ENCODE data around the gene SOCS7.

The SOCS7 gene

GRCh38 chr17:38419508-38419981 lies 67.9 kb downstream of the SOCS7 start:
- no peak for DNase-seq (ENCODE audit: extremely low read depth in 1 of 2, low read depth in 1 of 2)

- no peak for DNase-seq (ENCODE audit: extremely low read depth in 1 of 2, low read depth in 1 of 2)
Measured at GRCh38 chr17:38420518-38420917, 68.9 kb downstream of the SOCS7 start.

DNA sequence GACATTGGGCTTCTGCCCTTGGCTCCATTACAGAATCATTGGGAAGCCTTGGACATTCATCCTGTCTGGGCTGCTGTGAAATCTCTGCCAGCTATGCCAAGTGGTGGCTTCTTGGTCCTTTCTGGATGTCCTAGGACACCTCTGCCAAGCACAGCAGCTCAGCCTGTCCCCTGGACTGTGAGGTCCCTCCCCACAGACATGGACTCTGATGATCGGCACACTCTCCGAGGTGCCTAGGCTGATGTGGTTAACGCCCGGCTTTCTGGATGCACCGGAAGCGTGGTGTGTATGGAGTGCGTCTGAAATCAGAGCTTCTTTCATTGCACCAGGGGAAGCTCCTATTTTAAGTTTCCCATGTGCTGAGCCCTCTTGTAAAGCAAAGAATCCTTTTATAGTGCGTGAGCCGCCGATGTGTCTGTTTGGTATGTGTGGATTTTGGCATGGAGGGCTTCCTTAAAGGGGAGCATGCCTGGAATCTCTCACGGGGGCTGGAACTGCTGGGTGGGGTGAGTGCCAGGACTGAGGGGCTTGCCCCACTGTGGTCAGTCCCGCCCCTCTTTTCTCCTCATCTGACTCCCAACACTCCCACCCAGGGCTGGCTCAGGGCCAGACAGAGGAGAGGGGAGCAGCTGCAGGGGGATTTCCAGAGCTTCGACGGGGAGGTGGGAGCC lies 69.7 kb downstream of the SOCS7 start:
- no peak for DNase-seq (ENCODE audit: extremely low read depth in 1 of 2, low read depth in 1 of 2)

- DNase-seq (ENCODE audit: extremely low read depth in 1 of 2, low read depth in 1 of 2): no peak
Measured at GRCh38 chr17:38421871-38422827, 70.5 kb downstream of the SOCS7 start.

DNA sequence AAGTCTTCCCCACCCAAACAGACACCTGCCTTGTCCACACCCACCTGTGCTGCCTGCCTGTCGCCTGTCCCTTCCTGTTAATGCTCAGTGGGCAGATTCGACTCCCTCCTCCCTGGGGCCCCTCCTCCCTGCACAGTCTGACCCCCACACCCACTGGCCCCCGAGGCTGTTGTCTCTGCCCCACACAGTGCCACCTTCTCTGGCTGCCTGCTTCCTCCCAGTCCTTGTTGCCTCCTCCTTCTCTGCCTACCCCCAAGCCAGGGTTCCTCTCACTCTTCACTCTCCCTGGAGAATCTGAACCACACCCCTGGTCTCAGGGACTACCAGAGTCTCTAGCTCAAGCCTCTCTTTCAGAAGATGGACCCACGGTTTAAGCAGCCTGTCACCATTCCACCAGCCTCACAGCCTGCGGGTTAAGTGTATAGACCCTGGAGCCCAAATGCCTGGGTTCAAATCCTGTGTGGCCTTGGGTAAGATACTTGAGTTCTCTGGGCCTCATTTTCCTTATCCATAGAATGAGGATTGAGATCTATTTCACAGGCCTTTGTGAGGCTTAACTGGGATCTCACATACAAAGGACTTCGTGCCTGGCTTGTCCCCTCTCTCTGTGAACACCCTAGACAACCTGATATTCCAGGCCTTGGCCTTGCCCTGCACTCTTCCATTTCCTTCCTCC lies 72.8 kb downstream of the SOCS7 start:
- DNase-seq (ENCODE audit: extremely low read depth in 1 of 2, low read depth in 1 of 2): no peak

DNA sequence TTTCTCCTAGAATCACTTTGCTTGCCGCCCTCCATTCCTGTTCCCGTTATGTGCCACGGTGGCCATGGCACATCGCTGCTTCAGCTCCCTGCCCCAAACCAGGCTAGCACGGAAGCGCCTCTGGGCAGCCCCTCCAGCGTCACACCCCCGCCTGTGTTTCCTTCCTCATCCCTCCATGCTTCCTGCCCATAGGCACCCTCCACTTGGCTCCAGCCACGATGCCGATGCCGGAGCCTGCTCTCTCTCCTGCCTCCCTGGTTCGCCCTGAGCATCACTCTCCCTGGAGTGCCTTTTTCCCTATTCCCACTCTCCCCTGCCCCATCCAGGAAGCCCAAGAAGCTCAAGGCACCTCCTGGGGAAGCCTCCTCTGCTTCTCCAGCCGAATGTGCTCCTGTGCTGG lies 73.4 kb downstream of the SOCS7 start:
- no peak for DNase-seq (ENCODE audit: extremely low read depth in 1 of 2, low read depth in 1 of 2)

- DNase-seq (ENCODE audit: extremely low read depth in 1 of 2, low read depth in 1 of 2): no peak
Measured at GRCh38 chr17:38425744-38426143, 74.1 kb downstream of the SOCS7 start.

GRCh38 chr17:38426441-38426840 lies 74.8 kb downstream of the SOCS7 start:
- DNase-seq (ENCODE audit: extremely low read depth in 1 of 2, low read depth in 1 of 2): no peak

DNA sequence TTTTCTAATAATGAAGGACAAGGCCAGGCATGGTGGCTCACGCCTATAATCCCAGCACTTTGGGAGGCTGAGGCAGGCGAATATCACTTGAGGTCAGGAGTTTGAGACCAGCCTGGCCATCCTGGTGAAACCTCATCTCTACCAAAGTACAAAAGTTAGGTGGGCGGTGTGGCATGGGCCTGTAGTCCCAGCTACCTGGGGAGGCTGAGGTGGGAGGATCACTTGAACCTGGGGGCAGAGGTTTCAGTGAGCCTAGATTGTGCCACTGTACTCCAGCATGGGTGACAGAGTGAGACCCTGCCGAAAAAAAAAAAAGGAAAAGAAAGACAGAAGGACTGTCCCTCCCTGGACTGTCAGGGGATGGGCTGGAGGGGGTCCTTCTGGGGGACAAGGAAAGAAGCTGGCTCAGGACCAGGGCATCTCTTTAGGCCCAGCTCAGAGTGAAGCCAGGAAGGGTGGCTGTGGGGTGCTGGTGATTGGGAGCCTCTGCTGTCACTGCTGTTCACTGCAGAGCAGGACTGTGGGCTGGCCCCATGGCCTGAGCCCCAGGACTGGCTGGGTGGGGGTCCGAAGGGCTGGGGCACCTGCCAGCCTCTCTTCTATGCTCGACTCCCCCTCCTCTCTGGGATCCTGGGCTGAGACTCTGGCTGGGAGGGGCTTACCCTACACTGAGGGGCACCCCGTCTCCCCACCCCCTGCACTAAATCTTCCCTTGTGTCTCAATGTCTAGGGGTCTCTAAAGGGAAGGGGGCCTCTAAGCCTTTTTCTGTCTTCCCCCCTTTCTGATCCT lies 75.7 kb downstream of the SOCS7 start:
- DNase-seq (ENCODE audit: extremely low read depth in 1 of 2, low read depth in 1 of 2): no peak

DNA sequence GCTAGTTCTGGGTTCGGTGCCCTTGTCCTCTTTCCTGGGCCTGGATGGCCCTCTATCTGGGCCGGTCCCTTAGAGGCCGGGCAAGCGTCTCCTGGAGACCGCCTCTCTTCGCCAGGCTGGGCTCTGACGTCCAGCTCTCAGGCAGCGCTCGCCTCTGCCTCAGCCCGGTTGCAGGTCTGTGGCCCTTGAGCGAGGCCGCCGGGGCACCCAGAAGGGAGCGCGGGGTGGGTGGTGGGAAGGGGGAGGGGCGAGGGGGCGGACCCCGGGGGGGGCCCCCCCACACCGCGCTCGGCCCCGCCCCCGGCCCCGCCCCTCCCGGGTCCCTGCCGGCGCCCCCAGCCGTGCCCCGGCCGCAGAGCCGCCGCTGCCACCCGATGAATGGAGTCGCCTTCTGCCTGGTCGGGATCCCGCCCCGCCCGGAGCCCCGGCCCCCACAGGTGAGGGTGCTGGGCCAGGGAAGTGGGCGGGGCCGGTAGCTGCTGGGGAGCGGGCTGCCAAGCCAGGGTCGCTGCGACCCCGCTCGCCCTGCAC lies 76.5 kb downstream of the SOCS7 start, which contains the start of gene ARHGAP23:
Gene ARHGAP23, plus strand, starts transcription at position 353 of the 531 bp plus-strand sequence. Its CDS starts 22 bp downstream, at position 375.
- DNase-seq (ENCODE audit: extremely low read depth in 1 of 2, low read depth in 1 of 2): no peak

- DNase-seq (ENCODE audit: extremely low read depth in 1 of 2, low read depth in 1 of 2): no peak
Measured at GRCh38 chr17:38428643-38429371, 77.2 kb downstream of the SOCS7 start.

GRCh38 chr17:38429476-38430100 lies 77.9 kb downstream of the SOCS7 start:
- no peak for DNase-seq (ENCODE audit: extremely low read depth in 1 of 2, low read depth in 1 of 2)

- no peak for DNase-seq (ENCODE audit: extremely low read depth in 1 of 2, low read depth in 1 of 2)
Measured at GRCh38 chr17:38430316-38430715, 78.7 kb downstream of the SOCS7 start.

DNA sequence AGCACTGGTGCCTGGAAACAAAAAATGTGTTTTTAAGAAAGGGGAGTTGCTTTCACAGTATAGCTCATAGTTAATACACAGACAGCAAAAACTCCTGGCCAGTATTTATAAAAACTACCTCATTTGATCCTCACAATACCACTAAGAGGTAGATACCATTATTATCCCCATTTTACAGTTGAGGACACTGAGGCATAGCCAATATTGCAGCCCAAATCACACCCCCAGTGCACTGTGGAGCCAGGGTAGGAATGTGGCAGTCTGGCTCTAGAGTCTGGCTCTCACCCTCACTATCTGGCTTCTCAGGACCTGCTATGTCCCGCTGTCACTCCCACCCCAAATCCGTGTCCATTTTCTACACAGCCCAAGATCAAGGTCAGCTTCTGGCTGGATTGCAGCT lies 79.2 kb downstream of the SOCS7 start:
- no peak for DNase-seq (ENCODE audit: extremely low read depth in 1 of 2, low read depth in 1 of 2)

DNA sequence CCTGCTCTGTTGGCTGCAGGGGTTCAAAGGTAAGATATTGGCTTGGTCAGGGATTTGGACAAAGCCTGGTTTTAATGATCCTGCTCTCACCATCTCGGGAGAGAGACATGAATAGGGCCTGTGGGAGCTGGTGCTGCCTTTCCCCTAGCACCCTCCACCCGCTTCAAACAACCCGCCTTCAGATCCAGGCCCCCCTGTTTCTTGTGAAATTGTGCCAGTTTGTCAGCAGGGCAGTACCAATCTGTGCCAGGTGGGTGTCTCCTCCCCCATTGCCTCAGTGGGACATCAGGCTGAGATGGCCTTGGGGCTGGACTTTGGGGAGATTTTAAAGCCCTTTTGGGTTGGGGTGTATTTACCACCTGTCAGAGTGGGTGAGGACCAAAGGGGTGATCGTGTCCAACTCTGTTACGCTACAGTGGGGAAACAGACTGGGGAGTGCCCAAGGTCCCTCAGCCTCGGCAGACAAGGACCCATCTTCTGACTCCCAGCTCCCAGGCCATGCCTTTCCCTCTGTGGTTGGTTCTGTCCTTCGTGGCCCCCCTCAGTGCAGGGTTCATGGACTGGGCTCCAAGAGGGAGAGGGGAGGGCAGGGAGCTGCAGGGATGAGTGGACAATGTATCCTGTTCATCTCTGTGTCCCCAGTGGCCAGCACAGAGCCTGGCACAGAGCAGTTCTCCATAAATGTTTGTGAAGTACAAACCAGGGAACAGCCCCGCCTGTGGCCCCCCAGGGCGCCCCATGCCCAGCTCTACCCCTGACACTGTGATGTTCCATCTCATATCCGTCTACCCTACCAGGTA lies 79.9 kb downstream of the SOCS7 start:
- no peak for DNase-seq (ENCODE audit: extremely low read depth in 1 of 2, low read depth in 1 of 2)

- DNase-seq (ENCODE audit: extremely low read depth in 1 of 2, low read depth in 1 of 2): no peak
Measured at GRCh38 chr17:38434178-38434665, 82.6 kb downstream of the SOCS7 start.

- no peak for DNase-seq (ENCODE audit: extremely low read depth in 1 of 2, low read depth in 1 of 2)
Measured at GRCh38 chr17:38435795-38436194, 84.2 kb downstream of the SOCS7 start.

- no peak for DNase-seq (ENCODE audit: extremely low read depth in 1 of 2, low read depth in 1 of 2)
Measured at GRCh38 chr17:38436386-38436785, 84.7 kb downstream of the SOCS7 start.
